ENCODE results near the gene OSBPL8.

The OSBPL8 gene

DNA sequence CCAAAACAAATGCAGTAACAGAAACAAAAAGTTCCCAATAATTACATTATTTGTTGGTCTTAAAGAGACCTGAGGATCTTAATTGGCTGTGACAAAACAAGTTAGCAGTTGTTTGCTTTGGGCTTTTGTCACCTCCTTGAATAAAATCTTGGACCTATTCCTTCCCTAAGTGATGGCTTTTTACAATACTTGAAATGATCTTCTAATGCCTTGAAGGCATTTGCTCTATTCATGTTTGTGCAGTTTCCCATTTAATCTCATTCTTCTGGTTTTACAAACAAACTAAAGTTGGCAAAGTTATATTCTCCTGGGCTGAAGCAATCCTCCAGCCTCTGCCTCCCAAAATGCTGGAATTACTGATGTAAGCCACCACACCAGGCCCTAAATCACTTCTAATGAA lies 98.8 kb downstream of the OSBPL8 start:
- no peak for DNase-seq

DNA sequence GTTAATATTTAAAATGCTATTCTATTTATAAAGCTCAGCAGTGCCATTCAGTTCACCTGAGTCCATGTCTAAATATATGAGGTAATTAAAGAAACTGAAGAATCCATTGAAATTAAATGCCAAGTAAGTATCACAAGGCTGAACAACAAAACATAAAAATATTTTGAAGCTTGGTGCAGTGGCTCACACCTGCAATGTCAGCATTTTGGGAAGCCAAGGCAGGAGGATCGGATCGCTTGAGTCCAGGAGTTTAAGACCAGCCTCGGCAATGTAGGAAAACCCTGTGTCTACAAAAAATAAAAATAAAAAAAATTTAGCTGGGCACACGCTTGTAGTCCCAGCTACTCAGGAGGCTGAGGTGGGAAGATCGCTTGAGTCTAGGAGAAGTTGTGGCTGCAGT lies 101.8 kb downstream of the OSBPL8 start:
- no peak for DNase-seq

DNA sequence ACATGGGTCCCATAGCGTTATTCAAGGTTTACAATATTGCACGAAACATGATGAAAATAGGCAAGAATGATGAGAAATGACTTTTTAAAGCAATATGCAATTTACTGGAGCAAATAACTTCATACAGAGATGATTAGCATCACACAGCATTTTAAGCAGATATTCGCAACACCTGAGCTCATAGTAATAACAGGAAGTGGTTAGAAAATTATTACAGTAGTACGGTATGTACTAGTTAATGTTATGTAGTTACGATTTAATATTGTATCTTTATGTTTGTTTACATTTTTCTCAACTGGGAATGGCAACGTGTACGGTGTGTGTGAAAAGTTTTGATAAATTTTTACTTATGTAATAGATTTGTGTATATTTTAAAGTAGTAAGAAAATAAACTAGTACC lies 102.6 kb downstream of the OSBPL8 start:
- DNase-seq: no peak

DNA sequence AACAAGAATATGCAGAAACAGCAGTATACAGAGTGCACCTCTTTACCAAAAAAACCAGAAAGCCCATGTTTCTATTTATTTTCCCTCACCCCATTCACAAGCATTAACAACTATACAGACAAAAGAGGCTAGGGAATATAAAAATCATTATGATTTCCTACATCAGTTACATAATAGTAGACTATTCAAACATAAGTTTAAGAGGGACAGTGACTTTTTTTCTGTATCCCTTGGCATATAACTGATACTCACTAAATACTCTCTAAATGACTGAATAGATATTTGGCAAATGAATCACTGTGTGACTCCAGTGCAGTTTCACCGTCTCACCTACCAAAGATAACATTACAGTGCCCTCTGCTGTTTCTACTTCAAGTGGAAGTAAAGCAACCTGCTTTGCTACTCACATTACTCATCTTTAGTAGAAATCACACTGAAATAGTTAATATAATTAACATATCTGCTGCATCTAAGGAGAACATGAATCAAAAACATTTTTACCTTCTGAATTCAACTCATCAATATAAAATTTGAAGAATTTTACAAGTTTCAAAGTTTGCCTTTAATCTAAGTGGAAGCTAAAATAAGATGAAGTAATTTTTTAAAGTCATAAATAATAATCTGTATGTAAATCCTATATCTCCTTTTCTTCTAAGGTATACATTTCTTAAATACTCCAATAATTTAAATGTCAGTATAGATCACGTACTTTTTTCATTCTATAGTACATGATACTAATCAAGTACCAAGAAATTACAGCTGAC lies 103.8 kb downstream of the OSBPL8 start:
- no peak for DNase-seq

DNA sequence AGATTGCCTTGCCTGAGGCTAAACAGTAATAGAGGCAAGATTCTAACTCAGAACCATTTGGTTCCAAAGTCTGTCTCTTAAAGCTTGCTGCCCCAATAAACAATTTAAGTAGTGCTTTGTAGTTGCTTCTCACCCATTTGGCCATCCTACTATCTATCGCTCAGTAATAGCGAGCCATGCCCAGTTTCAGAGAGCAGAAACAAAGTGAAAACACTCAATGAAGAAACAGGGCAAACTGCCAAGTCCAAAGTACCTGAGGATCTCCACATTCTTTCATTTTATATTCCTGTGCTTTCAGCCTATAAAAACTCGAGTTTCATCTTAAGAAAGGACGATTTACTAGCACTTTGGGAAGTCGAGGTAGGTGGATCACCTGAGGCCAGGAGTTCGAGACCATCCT lies 108.0 kb downstream of the OSBPL8 start:
- no peak for DNase-seq

DNA sequence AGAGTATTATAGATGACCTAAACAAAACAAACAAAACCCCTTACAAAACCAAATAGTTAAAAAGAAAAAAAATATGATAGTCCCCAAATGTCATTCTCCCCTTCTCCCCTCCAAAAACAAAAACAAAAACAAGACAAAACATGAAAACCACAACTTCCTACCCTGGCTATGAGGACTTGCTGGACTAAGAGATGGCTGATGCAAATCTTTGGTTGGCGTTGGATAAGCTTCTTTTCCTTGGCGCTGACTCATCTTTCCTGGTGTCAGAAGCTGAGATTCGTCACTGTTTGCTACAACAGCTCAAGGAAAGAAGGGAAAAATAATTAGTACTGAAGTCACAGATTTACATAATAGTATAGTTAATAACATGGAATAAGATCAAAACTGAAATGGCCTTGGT lies 108.9 kb downstream of the OSBPL8 start:
- no peak for DNase-seq

DNA sequence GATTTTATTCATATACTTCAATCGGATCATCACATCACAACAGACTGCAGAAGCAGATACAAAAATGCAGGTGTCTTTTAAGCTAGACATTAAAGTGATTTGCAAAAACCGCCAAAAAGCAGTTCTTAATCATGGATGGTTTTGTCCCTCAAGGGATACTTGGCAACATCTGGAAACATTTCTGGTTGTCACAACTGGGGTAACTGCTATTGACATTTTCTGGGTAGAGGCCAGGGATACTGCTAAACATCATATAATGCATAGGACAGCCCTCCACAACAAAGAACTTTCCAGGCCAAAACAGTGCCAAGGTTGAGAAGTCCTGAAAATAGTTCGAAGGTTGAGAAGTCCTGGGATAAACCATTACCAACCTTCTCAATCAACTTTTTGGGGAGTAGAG lies 109.6 kb downstream of the OSBPL8 start:
- DNase-seq: no peak

DNA sequence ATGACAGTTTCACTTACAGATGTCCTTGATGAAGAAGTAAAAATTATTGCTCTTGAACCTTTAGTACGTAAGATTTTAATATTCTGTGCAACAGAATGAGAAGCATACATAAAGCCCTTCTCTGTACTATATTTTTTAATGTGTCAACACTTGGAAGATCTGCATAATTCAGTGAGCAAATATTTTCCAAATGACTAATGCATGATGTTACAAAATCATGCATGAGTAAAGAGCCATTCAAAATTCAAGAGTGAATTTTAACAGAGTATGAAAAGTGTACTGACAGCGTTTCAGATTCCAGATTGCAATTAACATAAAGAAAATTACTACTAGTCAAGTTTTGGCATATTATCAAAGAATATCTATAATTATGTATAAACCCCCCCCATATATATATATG lies 110.0 kb downstream of the OSBPL8 start:
- DNase-seq: no peak

DNA sequence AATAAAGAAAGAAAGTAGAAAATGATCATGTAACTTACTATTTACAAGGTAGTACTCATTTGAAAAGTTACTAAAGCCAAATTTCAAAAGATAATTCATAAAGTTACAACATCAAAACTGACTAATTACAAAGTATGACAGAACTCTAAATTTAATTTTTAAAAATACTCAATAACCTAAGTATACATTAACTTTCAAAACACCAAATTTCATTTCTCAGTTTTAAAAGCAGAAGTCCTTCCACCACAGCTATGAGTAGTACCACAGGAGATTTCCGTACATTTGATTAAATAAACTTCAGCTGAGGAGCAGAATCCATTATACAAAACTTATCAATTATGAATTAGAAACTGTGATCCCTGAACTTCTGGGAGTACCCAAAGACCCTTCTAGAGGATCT lies 110.6 kb downstream of the OSBPL8 start:
- no peak for DNase-seq

DNA sequence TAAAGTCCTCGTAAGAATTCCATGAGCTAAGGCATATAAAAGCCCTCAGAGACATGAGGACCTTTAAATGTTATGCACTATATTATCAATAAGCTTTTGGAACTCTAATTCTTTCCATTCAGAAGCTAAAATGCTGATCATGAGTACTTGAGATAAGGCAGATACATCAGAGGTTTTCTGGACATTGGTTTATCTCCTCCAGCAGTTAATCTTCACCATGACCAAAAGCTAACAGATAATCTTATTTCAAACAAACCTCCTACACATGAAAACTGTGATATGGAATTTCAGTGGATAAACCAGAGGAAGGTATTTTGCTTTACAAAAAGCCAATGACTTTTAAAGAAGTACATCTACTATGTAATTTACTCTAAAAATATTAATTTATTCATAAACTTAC lies 113.5 kb downstream of the OSBPL8 start:
- no peak for DNase-seq

DNA sequence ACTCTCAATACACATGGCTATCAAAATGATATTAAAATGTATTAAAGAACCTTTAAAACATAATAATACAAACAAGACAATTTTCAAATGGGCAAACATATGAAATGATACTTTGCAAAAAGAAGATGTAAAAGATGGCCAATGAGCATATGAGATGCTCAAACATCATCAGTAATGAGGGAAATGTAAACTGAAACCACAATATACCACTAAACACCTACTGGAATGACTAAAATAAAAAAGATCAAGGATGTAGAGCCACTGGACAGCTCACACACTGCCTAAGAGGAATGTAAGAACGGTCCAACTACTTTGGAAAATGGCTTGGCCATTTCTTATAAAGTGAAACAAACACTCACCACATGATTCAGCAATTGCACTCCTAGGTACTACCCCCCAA lies 114.1 kb downstream of the OSBPL8 start:
- DNase-seq: no peak

DNA sequence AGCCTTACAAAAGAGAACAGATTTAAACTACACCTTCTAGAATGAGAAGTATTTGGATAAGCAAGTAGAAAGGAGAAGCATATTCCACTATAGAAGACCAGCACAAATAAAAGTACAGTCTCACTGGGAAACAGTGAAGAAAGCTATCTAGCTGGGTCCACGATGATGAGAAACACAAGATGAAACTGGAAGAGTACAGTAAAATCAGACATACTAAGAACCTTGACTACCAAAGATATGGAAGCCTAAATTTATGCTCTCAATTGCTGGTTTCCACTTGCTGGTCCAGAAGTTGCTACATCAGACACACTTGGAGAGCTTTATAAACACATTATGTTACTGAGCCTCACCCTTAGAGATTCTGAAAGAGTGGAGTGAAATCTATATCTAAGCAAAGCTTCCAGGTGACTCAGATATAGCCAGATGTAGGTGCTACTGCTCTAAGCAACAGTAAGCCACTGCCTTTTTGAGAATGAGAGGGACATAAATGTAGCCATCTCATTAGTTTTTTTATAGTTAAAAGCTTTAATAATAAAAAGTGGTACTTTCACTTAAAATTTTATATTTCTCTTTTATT lies 115.1 kb downstream of the OSBPL8 start:
- no peak for DNase-seq

DNA sequence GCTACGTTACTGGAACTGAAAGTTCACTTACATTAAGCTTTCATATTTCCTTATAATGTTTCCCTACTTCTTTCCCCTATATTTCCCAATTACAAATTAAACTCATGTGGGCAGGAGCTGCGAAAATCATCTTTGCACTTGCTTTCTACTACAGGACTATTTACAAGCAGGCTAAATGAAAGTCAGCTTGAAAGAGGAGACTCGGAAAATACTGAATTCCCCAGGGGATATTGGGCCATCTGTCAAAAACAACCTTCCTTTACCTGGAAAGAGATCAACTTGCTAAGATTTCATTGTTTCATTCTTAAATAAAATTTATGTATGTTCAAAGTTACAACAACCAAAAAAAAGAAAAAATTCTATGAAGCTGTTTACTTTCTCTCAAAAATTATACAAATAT lies 118.6 kb downstream of the OSBPL8 start:
- no peak for DNase-seq

DNA sequence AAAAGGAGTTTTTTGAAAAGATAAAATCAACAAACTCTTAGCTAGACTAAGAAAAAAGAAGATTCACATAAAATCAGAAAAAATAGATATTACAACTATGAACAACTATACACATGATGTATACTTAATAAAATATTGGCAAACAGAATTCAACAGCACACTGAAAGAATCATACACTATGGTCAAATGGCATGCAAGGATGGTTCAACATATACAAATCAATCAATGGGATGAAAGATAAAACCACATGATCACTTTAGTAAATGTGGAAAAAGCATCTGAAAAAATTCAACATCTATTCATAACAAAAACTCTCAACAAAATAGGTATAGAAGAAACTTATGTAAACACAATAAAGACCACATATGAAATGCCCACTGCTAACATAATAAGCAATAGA lies 126.8 kb downstream of the OSBPL8 start:
- DNase-seq: no peak

DNA sequence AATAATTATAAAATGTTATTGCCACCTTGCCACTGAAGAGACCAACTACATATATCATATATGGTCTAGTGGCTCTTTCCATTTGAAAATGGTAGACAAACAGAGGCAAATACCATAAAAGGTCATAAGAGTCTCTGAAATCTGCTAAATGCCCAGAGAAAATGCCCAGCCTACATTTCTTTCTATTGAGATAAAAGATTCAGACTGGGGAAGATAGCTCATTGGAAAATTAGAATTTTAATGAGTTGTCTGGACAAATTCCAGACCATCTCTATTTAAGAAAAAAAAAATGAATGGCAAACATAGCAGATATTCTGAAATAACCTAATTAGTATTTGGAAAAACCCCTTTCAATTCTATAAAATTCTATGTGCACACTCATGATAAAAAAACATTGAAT lies 131.5 kb downstream of the OSBPL8 start:
- no peak for DNase-seq

DNA sequence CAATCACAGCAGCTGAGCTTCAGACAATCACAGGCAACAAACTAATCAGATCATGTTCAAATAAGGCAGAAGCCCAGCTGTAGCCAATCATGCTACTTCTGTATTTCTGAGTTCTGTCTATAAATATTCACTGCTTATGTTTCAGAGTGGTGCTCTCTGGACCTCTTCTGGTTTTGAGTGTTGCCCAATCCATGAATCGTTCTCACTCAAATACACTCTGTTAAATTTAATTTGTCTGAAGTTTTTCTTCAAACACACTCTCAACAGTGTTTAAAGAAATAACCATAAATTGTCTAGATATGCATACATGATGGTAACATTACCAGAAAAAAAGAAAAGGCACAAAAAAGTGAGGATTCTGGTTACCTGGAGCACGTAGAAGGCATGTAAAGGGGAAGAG lies 133.4 kb downstream of the OSBPL8 start:
- no peak for DNase-seq

DNA sequence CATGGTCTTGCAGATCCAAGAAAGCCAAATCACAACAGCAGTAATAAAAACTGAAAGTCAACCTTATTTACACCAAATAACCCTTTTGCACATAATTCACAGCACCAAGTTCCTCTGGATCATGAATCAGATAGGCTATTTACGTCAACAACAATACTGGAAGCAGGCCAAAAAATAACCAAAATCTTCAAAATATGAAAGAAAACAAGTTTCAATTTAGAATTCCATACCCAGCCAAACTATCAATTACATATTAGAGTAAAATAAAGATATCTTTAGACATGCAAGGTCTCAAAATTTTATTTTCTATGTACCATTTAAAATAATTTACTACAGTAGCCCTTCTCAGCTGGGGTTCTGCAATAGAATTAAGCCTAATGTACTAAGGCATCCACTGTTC lies 134.6 kb downstream of the OSBPL8 start:
- DNase-seq: no peak

DNA sequence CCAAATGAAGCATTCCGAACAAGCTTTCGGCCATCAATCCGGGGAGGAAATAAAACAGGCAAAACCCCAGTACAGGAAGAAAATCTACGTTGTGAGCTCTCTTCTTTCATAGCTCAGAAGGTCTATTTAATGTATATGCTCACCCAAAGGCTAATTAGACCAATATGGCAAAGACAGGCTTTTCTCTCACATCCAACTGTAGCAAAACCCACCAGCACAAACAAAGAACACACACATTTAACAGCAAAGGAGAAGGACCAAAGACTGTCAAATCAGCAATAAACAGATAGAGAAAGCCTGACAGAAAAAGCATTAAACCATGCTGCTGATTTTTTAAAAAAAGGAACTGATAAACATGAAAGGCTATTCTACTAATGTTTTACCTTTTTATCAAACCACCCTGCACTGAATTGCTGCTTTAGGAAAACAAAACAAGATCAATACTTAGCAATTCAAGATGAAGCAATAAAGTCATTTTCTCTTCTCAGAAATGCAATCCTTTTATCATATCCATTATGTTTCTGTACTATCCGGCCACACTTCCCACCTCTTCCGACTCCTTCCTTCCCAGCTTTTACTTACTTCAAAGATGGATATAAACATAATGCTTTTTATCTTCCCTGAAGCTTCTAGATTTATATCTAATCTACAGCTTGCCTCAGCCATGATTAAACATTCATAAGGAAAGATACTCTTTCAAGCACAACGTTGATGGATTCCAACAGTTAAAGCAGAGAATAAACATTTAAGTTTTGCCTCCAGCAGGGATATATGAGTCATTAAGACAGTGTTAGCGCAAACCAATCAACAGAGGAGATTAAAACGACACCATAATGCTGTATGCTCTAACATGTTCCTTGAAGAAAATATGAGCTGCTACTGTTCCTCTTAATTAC lies 136.8 kb downstream of the OSBPL8 start:
- DNase-seq: no peak

DNA sequence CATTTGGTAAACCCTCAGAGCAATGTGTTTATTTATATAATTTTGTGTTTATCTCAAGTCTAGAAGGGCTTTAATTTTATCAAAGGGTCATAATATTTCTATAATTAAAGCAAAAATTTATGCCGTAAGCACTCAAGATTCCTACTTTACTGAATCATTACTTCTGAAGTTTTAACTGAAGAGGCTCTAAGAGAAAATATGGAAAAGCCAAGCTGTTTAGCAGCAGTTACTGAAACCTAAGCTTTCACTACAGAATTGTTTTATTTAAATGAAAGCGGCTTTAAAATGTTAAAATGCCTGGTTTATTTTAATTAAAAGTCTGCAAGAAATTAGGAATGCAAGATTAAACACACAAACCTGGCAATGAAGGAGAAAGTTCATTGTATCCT lies 137.4 kb downstream of the OSBPL8 start:
- no peak for DNase-seq

DNA sequence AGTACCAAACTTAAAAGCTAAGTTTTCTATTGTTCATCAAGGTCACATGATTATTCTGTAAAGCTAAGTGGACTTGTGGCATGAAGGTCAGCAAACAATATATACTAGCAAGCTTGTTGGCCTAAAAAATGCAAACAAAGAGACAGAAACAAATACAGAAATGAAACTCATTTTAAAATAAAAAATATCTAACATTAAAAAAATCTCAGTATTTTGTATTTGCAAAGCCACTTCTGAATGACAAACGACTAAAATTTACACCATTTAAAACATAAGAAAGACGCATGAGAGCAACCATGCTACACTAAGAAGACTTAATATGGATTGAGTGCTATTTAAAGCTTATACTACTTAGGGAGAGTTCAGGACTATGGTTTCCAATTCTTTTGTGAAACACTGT lies 138.5 kb downstream of the OSBPL8 start:
- no peak for DNase-seq

DNA sequence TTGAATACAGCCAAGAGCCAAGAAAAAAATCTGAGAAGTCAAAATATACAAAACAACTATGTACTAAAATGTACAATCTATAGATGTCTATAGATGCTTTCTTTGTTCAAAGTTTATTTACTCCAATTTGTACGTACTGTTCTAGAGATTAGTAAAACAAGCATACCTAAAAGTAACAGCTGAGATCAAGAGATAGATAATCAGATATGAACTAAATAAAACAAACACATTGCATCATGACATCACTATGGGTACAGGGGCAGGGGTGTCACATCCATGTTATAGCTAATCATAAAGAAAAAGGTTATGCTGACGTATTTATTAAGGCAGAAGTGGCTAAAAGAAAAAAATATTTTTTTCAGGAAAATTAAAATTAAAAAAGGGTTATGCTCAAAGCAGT lies 139.3 kb downstream of the OSBPL8 start:
- DNase-seq: no peak

DNA sequence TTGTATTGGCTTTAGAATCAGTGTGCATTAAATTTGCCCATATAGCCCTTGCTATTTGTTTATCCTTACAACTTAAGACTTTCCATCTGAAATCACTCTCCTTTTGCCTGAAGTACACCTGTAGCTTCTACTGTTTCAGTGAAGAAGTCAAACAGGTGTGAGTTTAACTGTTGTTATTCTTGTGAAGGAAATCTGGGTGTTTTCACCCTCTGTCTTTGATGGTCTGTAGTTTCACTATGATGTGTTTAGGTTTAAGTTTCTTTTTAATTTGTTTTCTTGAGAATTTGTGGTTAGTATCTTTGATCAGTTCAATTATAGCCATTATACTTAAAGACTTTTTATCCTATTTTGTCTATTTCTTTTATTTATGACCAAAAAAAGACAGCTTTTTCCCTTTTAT lies 142.5 kb downstream of the OSBPL8 start:
- no peak for DNase-seq

DNA sequence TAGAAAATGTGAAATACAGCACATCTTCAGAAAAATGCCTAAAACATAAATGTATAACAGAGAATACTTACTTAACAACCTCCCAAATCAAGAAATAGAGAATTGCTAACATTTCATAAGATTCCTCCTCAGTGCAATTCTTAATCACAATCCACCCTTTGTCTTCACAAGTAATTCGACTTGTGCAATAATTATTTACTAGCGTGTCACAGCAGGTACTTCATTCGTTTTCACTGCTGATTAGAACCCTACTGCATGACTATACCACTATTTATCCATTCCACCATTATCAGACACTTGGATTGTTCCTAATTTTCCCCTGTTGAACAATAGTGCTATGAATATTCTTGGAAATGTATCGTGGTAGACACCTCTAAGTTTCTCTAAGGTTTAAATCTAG lies 146.4 kb downstream of the OSBPL8 start:
- DNase-seq: no peak

DNA sequence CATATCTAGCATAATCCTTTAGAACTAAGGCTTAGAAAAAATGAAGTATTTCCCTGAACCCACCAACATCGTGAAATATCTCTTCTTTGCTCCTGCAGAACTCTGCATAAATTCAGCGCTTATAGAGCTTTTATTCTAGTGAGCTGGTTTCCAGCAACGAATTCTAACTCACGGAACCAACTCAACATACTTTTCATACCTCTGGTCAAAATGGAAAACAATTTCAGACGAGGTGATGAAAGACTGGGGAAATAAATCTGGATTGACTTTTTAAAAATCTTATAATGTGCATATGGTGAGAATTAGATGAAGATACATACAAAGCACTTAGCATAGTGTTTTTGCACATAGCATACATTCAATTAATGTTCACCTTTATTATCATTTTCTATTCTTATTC lies 148.8 kb downstream of the OSBPL8 start:
- DNase-seq: no peak

Data from NCI-H2107 (cell line).